T-helper 2 cell (primary cell): Measurements from ENCODE around the gene FRRS1L.

ENCODE experiments used
- DNase-seq, 5 experiments: peaks; one replicate each; pipeline versions ENCODE4 v3.0.0 to v3.0.0-alpha.2; 2012 to 2022

FRRS1L gene

GRCh38 chr9:109172935-109173334, 5.9 kb upstream of the FRRS1L start:
- DNase-seq, result no peak

DNA sequence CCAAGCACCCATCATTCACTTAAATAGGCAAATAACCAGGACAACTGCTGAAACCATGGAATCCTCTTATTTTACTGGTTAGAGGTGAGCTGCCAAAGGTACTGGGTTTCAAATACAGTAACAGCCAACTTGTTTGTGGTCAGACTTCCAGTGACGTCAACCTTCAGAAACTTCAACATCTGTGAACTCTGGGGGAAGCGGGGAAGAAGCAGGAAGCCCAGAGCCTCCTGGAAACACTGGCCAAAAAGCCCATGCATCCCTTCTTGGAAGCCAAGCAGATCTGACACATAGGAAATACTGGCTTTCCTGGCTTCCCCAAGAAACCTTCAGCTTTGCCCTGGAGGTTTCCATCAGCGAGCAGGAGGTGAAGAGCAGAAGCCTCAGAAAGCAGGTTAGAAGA, 4.9 kb upstream of the FRRS1L start:
- DNase-seq, result no peak

DNA sequence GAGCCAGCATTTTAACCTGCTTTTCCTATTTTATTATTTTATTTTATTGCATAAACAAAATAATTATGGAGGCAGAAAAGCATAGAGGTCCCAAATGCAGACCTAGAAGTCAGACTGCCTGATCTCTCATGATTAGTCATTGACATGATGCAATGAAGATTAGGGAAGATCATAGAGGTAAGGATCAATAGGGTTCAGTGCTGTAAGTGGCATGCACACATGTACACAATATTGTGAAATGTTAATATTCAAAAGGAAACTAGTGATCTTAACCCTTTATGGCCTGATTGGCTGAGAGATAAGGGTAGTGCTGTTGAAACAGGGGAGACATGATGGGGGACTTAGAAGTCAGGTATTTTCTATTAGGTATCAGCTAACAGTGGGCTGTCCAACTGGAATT, 1.1 kb upstream of the FRRS1L start:
- peak in 1 of 5 experiments; percentile 62 for DNase-seq

- DNase-seq, result no peak
Observed at GRCh38 chr9:109167716-109168115, 667 bp upstream of the FRRS1L start.

DNA sequence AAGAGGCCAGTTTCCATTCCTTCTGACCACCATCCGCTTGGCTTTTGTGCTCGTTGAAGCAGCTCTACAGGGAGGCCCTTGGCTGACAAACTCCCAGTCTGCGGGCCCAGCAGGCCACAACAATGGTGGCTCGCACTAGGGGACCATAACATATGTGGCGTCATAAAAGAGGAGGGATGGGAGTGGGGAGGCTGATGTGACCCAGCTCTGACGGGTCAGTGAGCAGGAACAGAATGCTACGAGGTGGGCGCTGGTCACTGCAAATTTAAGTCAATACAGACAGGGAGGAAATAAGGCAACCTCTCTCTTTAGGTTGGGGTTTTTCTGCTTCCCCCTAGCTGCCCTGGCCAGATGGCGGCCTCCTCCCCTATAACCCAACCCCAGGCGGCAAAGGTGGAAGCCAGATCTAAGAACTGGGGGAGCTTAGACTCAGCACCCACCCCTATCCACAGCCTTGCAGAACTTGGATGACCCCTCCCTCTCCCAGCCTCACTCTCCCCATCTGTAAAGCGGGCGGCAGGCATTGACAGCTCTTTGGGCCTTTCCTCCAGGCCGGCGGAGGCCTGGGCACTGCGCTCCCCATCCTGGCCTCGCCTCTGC, 778 bp downstream of the FRRS1L start:
- no peak for DNase-seq

DNA sequence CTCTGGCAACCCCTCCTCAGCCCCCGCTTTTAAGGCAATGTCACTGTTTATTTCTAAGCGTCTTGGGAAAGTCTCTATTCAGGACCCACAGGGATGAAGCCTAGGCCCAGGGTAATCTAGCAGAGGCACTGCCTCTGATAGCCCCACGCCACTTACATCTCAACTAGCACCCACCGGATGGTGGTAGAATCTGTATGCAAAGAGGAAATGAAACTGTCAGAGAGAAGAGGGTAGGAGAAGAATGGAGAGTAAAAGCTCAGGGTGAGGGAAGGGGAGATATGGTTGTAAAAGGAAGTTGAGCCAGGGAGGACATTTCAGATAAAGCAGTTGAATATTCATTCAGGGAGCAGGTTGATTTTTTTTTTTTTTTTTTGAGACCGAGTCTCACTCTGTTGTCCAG, 3.0 kb downstream of the FRRS1L start:
- DNase-seq, result no peak

GRCh38 chr9:109163194-109163593, 3.9 kb downstream of the FRRS1L start:
- no peak for DNase-seq

DNA sequence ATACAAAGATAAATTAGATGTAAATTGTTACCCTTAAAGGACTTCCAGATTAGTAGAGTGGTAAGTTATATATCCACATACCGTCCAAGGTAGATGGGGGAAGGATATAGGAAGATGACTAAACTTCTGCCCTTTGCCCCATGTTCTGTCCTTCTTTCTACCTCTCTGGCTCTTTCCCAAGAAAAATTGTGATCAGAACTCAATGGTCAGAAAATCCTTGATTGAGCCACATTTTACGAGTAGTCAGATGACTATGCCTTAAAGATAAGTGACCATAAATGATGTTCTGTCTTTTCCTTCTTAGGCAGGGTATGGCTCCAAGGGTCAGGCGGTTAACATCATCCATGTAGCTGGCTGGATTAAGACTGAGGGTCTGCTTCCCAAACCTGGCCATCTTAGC, 4.4 kb downstream of the FRRS1L start:
- DNase-seq, result no peak

GRCh38 chr9:109161471-109161870, 5.6 kb downstream of the FRRS1L start:
- DNase-seq, result no peak

GRCh38 chr9:109159583-109159982, 7.5 kb downstream of the FRRS1L start:
- DNase-seq, result no peak

DNA sequence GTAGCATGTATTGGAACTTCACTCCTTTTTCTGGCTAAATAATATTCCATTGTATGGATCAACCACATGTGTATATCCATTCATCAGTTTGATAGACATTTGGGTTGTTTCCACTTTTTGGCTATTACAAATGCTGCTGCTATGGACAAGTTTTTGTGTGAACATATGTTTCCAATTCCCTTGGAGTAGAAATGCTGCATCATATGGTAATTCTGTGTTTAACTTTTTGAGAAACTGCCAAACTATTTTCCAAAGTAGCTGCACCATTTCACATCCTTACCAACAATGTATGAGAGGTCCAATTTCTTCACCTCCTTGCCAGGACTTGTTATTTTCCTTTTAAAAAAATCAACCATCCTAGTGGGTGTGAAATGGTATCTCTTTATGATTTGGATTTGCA, 8.4 kb downstream of the FRRS1L start:
- DNase-seq, result no peak

GRCh38 chr9:109156708-109157107, 10.3 kb downstream of the FRRS1L start:
- no peak for DNase-seq

- no peak for DNase-seq
Observed at GRCh38 chr9:109150925-109151545, 16.0 kb downstream of the FRRS1L start.

GRCh38 chr9:109149722-109150121, 17.3 kb downstream of the FRRS1L start:
- no peak for DNase-seq

DNA sequence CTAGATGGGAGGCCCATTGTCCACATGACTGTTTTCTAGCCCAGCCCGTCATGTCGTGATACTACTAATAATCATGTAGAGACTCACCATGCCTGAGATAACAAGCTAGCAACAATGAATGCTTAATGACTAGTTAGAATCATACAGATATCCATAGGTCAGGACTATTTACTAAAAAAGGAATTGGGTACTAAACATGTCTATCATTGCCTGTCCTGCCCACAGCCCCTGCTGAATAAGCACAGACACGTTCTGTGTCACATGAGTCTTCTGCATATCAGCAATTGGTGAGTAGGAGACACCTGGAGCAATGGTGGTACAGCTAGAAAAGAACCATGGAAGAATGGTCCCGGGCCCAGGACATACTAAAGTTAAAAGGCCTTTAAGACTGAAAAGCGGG, 18.0 kb downstream of the FRRS1L start:
- no peak for DNase-seq

GRCh38 chr9:109145051-109145450, 22.0 kb downstream of the FRRS1L start:
- no peak for DNase-seq

DNA sequence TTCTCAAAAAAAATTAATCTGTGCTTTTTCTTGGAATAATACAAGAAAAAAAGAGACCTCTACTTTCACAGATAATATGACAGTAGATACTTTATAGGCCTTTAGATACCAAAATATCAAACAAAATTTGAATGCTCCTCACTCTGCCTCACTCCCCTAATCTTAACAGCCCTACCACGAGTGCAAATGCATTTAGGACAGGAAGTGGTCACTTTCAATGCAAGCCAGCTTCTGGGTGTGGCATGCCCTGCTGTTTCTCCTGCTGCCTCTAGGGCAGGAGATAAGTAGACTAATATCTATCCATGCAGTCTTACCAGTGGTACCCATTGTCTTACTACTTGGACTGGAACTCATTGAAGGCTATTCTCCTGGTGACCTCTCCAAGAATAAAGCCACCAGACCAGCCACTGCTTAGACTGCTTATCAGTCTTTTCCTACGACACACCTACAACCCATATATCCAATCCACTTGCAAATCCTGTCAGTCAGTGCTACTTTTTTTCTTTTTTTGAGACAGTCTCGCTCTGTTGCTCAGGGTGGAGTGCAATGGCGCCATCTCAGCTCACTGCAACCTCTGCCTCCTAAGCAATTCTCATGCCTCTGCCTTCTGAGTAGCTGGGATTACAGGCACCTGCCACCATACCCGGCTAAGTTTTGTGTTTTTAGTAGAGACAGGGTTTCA, 23.0 kb downstream of the FRRS1L start:
- DNase-seq, result peak in 1 of 5 experiments; percentile 79

DNA sequence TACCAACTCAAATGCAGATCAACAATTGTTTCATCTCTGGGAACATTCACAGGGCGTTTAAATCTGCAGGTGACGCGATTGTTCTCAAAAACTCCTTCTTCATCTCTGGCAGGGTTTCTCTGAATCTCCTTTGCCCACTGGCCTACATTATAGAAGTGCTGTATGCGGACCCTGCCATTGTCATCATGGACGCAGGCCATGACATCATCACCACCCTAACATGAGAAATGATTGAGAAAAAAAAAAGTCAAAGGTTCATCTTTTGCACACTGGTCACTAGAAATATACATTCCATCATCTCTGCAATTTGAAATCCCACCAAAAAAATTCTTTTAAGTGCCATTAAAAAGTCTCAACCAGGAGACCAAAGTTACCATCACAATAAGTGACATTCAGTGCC, 25.7 kb downstream of the FRRS1L start:
- DNase-seq, result no peak

GRCh38 chr9:109139851-109140250, 27.2 kb downstream of the FRRS1L start:
- no peak for DNase-seq

DNA sequence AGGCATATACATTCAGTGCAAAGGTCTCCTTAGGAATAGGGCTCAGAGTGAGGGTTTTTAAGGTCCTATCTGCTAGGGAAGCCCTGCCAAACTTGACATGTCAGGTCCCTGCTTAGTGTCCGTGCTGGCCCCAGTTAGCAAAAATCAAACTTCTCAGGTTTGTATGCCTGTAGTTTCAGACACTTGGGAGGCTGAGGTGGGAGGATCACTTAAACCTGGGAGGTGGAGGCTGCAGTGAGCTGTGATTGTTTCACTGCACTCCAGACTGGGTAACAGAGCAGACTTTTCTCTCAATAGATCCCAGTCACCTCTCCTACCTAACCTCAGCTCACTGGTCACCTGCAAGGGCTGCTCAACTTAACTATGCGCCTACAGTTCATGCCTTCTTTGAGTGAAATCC, 28.6 kb downstream of the FRRS1L start:
- DNase-seq, result no peak

DNA sequence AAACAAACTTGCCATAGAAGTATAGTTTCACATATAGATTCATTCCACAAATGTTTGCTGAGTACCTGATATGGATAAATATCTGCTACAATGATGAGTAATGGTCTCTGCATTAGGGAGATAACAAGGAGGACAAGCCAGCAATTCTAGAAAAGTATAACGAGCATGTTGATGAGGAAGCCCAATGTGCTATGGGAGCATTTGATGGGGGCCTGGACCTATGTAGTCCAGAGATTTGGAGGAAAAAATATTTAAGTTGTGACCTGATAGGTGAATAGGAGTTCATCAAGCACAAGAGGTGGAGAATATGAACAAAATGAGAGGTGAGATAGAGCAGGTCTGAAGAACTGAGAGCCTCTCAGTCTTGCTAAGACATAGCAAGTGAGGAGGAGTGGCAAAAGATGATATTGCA, 32.9 kb downstream of the FRRS1L start:
- no peak for DNase-seq

GRCh38 chr9:109133533-109133932, 33.5 kb downstream of the FRRS1L start:
- DNase-seq, result no peak

DNA sequence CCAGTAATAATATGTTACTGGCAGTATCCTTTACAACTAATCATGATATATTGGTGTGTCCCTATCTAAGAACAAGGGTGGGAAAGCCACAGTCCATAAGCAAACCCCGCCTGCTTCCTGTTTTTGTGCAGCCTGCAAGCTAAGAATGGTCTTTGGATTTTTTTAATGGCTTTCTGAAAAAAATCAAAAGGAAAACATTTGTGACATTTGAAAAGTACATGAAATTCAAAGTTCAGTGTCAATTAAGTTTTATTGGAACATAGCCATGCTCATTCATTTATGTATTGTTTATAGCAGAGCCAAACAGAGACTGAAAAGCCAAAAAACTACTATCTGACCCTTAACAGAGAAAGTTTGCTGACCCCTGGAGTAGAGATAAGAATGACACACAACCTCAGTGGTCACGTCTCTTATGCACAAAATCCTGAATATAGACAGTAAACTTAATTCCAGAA, 34.5 kb downstream of the FRRS1L start:
- DNase-seq, result no peak

DNA sequence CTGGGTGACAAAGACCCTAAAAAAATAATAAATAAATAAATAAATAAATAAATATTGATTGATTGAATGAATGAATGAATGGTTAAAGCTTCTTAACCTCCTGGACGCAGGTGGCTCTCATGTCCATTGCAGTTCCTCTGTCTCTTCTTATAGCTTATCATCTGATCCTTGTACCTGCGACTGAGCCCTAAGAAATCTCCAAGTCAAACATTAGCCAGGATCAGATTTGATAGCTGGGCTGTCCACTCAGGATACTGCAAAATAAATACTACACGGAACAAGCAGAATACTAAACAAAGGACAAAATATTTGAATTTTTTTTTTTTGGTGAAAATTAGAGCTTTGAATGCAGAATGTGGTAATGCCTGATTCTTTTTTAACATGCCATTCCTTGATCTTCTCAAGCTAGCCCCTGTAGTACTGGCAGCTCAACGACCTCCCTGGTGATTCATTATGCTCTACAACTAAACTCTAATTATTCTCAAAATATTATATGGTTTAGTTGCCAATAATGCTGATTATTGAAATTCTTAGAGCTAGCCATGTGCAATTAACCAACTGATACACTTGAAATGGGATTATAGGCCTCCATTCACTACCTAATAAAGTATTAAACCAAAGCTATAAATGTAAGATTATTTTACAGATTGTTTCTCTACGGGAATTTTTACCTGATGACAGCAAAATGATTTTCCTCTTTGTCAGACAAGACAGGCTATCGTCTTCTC, 37.4 kb downstream of the FRRS1L start:
- no peak for DNase-seq
